IMR-90 (cell line): ENCODE results near the gene PXK.
"Not testable (repeated sequence)": the region's sequence is repeated elsewhere in the genome, so short reads cannot be mapped to it uniquely, and the experiment has no call there.

Experiments
- CTCF ChIP-seq: conservative IDR thresholded peaks from 2 replicates; pipeline ENCODE4 v1.5.1; 2012; ENCODE audit warnings: mild to moderate bottlenecking, low read depth, low read length, improper control_type of control experiment
- MAFK ChIP-seq: IDR thresholded peaks from 2 replicates; pipeline ENCODE4 v1.6.1; 2012; ENCODE audit warnings: low read depth, low read length, improper control_type of control experiment
- POLR2A ChIP-seq: IDR thresholded peaks from 2 replicates; pipeline ENCODE4 v1.6.1; 2012; ENCODE audit warnings: mild to moderate bottlenecking, low read depth, low read length

- not testable (repeated sequence) for TF ChIP-seq CTCF, POLR2A, MAFK
Observed at GRCh38 chr3:58288964-58289613, 43.6 kb upstream of the PXK start.
